GM12878 (cell line): ENCODE data around the gene LGALS9. TPM values are rescaled to one million over a fixed set of nuclear protein-coding genes. Genes with fewer than 3 reads are reported as not detected.
A peak's percentile ranks its signal among the peaks of the same experiment; 100 is the strongest.

Source experiments
- ASH2L ChIP-seq: fragments of 300-600, 200-600 bp; sonication (generic); IDR thresholded peaks from 2 replicates; pipeline ENCODE4 v1.6.1; 2017; ENCODE audit warnings: low read depth, mild to moderate bottlenecking, borderline replicate concordance
- BHLHE40 ChIP-seq, 2 experiments: fragments of 450-650 bp in 1 of 2; IDR thresholded peaks; 2 replicates each; pipeline ENCODE4 v1.6.1; 2011 to 2017; ENCODE audit warnings: low read depth in 2 of 2, borderline replicate concordance in 1 of 2, improper control_type of control experiment in 1 of 2, low read length in 1 of 2, mild to moderate bottlenecking in 1 of 2
- CBFB ChIP-seq: IDR thresholded peaks from 2 replicates; pipeline ENCODE4 v1.6.1; 2016; ENCODE audit warnings: antibody characterized with exemption, low read depth
- GATAD2B ChIP-seq: fragments of 450-650 bp; conservative IDR thresholded peaks from 2 replicates; pipeline ENCODE4 v1.6.1; 2017; ENCODE audit warnings: low read depth, mild to moderate bottlenecking, moderate library complexity
- HDAC6 ChIP-seq: fragments of 200-600 bp; sonication (generic); IDR thresholded peaks from one replicate; pipeline ENCODE4 v1.8.0; 2017; ENCODE audit warnings: antibody characterized with exemption; ENCODE audit not compliant: unreplicated experiment
- IRF4 ChIP-seq: IDR thresholded peaks from 2 replicates; pipeline ENCODE4 v1.6.1; 2011; ENCODE audit warnings: low read depth, low read length
- MEF2B ChIP-seq: fragments of 450-650 bp; IDR thresholded peaks from 2 replicates; pipeline ENCODE4 v1.6.1; 2018; ENCODE audit warnings: mild to moderate bottlenecking, moderate library complexity; ENCODE audit not compliant: partially characterized antibody, poor library complexity, severe bottlenecking
- MXI1 ChIP-seq: fragments of 150-350 bp; IDR thresholded peaks from 2 replicates; pipeline ENCODE4 v1.6.1; 2011; ENCODE audit warnings: low read depth, mild to moderate bottlenecking, inconsistent platforms, low read length, improper control_type of control experiment
- NFYB ChIP-seq: IDR thresholded peaks from 2 replicates; pipeline ENCODE4 v1.6.1; 2011; ENCODE audit warnings: low read depth, mild to moderate bottlenecking, low read length, improper control_type of control experiment, moderate library complexity; ENCODE audit not compliant: insufficient read depth
- POLR2A ChIP-seq: IDR thresholded peaks from 2 replicates; pipeline ENCODE4 v1.6.1; 2011; ENCODE audit warnings: low read depth, mild to moderate bottlenecking, low read length
- SIN3A ChIP-seq: IDR thresholded peaks from 2 replicates; pipeline ENCODE4 v1.6.1; 2012; ENCODE audit warnings: low read depth, low read length, improper control_type of control experiment
- SPI1 ChIP-seq: IDR thresholded peaks from 2 replicates; pipeline ENCODE4 v1.6.1; 2011; ENCODE audit warnings: low read depth, mild to moderate bottlenecking, low read length, moderate library complexity, borderline replicate concordance; ENCODE audit not compliant: insufficient read depth
- SREBF1 ChIP-seq: IDR thresholded peaks from 2 replicates; pipeline ENCODE4 v1.6.1; 2012; ENCODE audit warnings: mild to moderate bottlenecking, low read length
- STAT3 ChIP-seq: IDR thresholded peaks from 2 replicates; pipeline ENCODE4 v1.6.1; 2011; ENCODE audit warnings: low read depth, low read length, improper control_type of control experiment
- ZBED1 ChIP-seq: IDR thresholded peaks from 2 replicates; pipeline ENCODE4 v1.6.1; 2016; ENCODE audit warnings: borderline replicate concordance
- ZNF207 ChIP-seq: fragments of 450-650 bp; IDR thresholded peaks from 2 replicates; pipeline ENCODE4 v1.6.1; 2014; ENCODE audit warnings: antibody characterized with exemption, mild to moderate bottlenecking, borderline replicate concordance
- ZNF274 ChIP-seq: IDR thresholded peaks from one replicate; pipeline ENCODE4 v1.8.0; 2011; ENCODE audit not compliant: insufficient read length, insufficient read depth
- polyA plus RNA-seq, 11 experiments: library from polyadenylated mRNA; depleted of rRNA in 4 of 11; unstranded in 6 of 11; stranded (reverse) in 5 of 11; fragments of >200 nt; fragmentation: Nextera tagmentation in 4 of 11; fragmentation: Illumina TruSeq in 1 of 11; extraction: Ambion mirVana in 4 of 11; extraction: Trizol in 1 of 11; gene quantifications; 1 replicate in 1 of 11; 2 replicates in 10 of 11; pipeline versions ENCODE4 v1.2.1 to v1.2.3, GENCODE V29; 2011 to 2016; ENCODE audit warnings: inconsistent platforms in 2 of 11, missing spikeins in 2 of 11, low read depth in 1 of 11
- total RNA-seq, 4 experiments: library from RNA; depleted of rRNA in 3 of 4; stranded (reverse); fragments of >200 nt in 3 of 4; fragmentation: Illumina TruSeq in 1 of 4; extraction: Trizol in 1 of 4; gene quantifications; 2 replicates each; pipeline versions ENCODE4 v1.2.1 to v1.2.3, GENCODE V29; 2013 to 2021
- TF ChIP-seq, protein P1 (sequence below): fragments of 450-650 bp; IDR thresholded peaks from 2 replicates; pipeline ENCODE4 v1.6.1; 2016; ENCODE audit warnings: mild to moderate bottlenecking, moderate library complexity, borderline replicate concordance
- TF ChIP-seq, protein P2 (sequence below): fragments of 450-650 bp; IDR thresholded peaks from 2 replicates; pipeline ENCODE4 v1.6.1; 2018; ENCODE audit warnings: mild to moderate bottlenecking, low read depth, moderate library complexity; ENCODE audit not compliant: partially characterized antibody
- TF ChIP-seq, protein P3 (sequence below): fragments of 450-650 bp; formaldehyde crosslinking; IDR thresholded peaks from 2 replicates; pipeline ENCODE4 v1.4.0; 2020; ENCODE audit warnings: mild to moderate bottlenecking, moderate library complexity

Gene LGALS9
- total and polyA plus RNA-seq, 10 of the 15 experiments (the other 5 are each of a cell fraction or from before 2014, with no cell fraction given) = 22.5 to 294 (median 155) TPM

DNA sequence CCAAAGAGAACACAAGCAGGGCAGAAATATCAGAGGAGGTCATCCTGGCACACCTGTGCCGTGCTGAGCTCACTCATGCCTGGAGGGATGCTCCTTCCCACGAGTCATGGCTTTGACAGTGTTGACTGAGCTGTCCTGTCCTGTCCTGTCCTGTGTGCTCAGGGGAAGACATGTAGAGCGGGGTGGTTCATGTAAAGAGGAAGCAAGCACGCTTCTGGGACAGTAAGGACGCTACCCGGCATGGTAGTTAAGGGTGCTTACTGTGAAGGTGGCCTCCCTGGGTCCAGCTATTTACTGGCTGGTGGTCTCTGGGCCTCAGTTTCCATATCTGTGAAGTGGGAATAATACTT lies 398 bp downstream of the LGALS9 start (continued):
- no peak for TF ChIP-seq ZBED1
- no peak for TF ChIP-seq ZNF274
- TF ChIP-seq IRF4 = no peak
- TF ChIP-seq HDAC6 = no peak
- 0 out of 2 replicates have a peak, but pooled peaks have one; percentile 11 for TF ChIP-seq CBFB
- TF ChIP-seq, protein P1, sequence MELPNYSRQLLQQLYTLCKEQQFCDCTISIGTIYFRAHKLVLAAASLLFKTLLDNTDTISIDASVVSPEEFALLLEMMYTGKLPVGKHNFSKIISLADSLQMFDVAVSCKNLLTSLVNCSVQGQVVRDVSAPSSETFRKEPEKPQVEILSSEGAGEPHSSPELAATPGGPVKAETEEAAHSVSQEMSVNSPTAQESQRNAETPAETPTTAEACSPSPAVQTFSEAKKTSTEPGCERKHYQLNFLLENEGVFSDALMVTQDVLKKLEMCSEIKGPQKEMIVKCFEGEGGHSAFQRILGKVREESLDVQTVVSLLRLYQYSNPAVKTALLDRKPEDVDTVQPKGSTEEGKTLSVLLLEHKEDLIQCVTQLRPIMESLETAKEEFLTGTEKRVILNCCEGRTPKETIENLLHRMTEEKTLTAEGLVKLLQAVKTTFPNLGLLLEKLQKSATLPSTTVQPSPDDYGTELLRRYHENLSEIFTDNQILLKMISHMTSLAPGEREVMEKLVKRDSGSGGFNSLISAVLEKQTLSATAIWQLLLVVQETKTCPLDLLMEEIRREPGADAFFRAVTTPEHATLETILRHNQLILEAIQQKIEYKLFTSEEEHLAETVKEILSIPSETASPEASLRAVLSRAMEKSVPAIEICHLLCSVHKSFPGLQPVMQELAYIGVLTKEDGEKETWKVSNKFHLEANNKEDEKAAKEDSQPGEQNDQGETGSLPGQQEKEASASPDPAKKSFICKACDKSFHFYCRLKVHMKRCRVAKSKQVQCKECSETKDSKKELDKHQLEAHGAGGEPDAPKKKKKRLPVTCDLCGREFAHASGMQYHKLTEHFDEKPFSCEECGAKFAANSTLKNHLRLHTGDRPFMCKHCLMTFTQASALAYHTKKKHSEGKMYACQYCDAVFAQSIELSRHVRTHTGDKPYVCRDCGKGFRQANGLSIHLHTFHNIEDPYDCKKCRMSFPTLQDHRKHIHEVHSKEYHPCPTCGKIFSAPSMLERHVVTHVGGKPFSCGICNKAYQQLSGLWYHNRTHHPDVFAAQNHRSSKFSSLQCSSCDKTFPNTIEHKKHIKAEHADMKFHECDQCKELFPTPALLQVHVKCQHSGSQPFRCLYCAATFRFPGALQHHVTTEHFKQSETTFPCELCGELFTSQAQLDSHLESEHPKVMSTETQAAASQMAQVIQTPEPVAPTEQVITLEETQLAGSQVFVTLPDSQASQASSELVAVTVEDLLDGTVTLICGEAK = no peak
- TF ChIP-seq, protein P2, sequence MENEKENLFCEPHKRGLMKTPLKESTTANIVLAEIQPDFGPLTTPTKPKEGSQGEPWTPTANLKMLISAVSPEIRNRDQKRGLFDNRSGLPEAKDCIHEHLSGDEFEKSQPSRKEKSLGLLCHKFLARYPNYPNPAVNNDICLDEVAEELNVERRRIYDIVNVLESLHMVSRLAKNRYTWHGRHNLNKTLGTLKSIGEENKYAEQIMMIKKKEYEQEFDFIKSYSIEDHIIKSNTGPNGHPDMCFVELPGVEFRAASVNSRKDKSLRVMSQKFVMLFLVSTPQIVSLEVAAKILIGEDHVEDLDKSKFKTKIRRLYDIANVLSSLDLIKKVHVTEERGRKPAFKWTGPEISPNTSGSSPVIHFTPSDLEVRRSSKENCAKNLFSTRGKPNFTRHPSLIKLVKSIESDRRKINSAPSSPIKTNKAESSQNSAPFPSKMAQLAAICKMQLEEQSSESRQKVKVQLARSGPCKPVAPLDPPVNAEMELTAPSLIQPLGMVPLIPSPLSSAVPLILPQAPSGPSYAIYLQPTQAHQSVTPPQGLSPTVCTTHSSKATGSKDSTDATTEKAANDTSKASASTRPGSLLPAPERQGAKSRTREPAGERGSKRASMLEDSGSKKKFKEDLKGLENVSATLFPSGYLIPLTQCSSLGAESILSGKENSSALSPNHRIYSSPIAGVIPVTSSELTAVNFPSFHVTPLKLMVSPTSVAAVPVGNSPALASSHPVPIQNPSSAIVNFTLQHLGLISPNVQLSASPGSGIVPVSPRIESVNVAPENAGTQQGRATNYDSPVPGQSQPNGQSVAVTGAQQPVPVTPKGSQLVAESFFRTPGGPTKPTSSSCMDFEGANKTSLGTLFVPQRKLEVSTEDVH = no peak
- TF ChIP-seq, protein P3, sequence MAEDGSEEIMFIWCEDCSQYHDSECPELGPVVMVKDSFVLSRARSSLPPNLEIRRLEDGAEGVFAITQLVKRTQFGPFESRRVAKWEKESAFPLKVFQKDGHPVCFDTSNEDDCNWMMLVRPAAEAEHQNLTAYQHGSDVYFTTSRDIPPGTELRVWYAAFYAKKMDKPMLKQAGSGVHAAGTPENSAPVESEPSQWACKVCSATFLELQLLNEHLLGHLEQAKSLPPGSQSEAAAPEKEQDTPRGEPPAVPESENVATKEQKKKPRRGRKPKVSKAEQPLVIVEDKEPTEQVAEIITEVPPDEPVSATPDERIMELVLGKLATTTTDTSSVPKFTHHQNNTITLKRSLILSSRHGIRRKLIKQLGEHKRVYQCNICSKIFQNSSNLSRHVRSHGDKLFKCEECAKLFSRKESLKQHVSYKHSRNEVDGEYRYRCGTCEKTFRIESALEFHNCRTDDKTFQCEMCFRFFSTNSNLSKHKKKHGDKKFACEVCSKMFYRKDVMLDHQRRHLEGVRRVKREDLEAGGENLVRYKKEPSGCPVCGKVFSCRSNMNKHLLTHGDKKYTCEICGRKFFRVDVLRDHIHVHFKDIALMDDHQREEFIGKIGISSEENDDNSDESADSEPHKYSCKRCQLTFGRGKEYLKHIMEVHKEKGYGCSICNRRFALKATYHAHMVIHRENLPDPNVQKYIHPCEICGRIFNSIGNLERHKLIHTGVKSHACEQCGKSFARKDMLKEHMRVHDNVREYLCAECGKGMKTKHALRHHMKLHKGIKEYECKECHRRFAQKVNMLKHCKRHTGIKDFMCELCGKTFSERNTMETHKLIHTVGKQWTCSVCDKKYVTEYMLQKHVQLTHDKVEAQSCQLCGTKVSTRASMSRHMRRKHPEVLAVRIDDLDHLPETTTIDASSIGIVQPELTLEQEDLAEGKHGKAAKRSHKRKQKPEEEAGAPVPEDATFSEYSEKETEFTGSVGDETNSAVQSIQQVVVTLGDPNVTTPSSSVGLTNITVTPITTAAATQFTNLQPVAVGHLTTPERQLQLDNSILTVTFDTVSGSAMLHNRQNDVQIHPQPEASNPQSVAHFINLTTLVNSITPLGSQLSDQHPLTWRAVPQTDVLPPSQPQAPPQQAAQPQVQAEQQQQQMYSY = no peak
- no peak for TF ChIP-seq SREBF1
- TF ChIP-seq GATAD2B = no peak
- TF ChIP-seq SPI1 = no peak
- TF ChIP-seq ZNF207 = no peak
- no peak for TF ChIP-seq SIN3A
- no peak for TF ChIP-seq STAT3
- TF ChIP-seq BHLHE40 (IDR thresholded peaks at IDR 0.05; ENCODE audit: borderline replicate concordance in 1 of 2, low read depth in 2 of 2, low read length in 1 of 2) = 0 out of 4 replicates have a peak, but pooled peaks of 1 of the 2 experiments have one; percentile 4
- TF ChIP-seq POLR2A = peak; percentile 55; the same call in 1 of the 2 replicates
- TF ChIP-seq MXI1 = 0 out of 2 replicates have a peak, but pooled peaks have one; percentile 18
- no peak for TF ChIP-seq ASH2L
- no peak for TF ChIP-seq NFYB
- TF ChIP-seq MEF2B = no peak
